Psoas muscle (tissue), 8 donors: ENCODE data around the gene VPS37C. TPM values are rescaled to one million over a fixed set of nuclear protein-coding genes. Genes with fewer than 3 reads are reported as not detected.

ENCODE experiments used
- ATAC-seq, 4 donors: fragments of 200-7000 bp; cut with Tn5 transposase; one replicate each; pipeline ENCODE4 v1.9.1; 2020; ENCODE audit warnings: moderate library complexity in 3 of 4, mild to moderate bottlenecking in 2 of 4
- DNase-seq, 2 donors: peaks; one replicate each; pipeline ENCODE4 v3.0.0-alpha.2; 2020
- H3K27ac ChIP-seq: fragments of 200-600 bp; one replicate; pipeline ENCODE4 v1.8.0; 2022
- H3K27me3 ChIP-seq, 3 donors: fragments of 200-600 bp in 1 of 3; one replicate each; pipeline versions ENCODE4 v1.6.1 to v1.8.0; 2013 to 2022; ENCODE audit warnings: low read length in 2 of 3, mild to moderate bottlenecking in 2 of 3, moderate library complexity in 1 of 3; ENCODE audit not compliant: insufficient read depth in 3 of 3
- H3K36me3 ChIP-seq, 2 donors: fragments of 200-600 bp in 1 of 2; one replicate each; pipeline versions ENCODE4 v1.6.1 to v1.8.0; 2013 to 2022; ENCODE audit warnings: low read depth in 1 of 2, mild to moderate bottlenecking in 1 of 2, moderate library complexity in 1 of 2; ENCODE audit not compliant: insufficient read depth in 1 of 2
- H3K4me1 ChIP-seq: fragments of 200-600 bp; one replicate; pipeline ENCODE4 v1.8.0; 2022
- H3K4me3 ChIP-seq: fragments of 200-600 bp; one replicate; pipeline ENCODE4 v1.8.0; 2022; ENCODE audit warnings: mild to moderate bottlenecking
- H3K9me3 ChIP-seq: fragments of 200-600 bp; one replicate; pipeline ENCODE4 v1.8.0; 2022
- CTCF ChIP-seq: fragments of 200-600 bp; IDR thresholded peaks from one replicate; pipeline ENCODE4 v1.8.0; 2022; ENCODE audit warnings: antibody characterized with exemption
- WGBS, 3 donors: extraction: QIAGEN DNeasy Blood & Tissue Kit; methylation state at CpG; one replicate each; pipeline versions ENCODE4 v1.1.6 to v1.1.7; 2013; 5-methylcytosine and 5-hydroxymethylcytosine counted together
- intact Hi-C, 2 donors: fragments of 100-400 bp; cut with DNase I; formaldehyde crosslinking; loops; one replicate each; pipeline versions ENCODE4 v1.11.0 to v1.14.2; 2022
- polyA plus RNA-seq, 3 donors: library from polyadenylated mRNA; stranded (reverse); fragments of 200-250 nt; gene quantifications; one replicate each; pipeline ENCODE4 v1.2.3, GENCODE V29; 2013
- total RNA-seq, 4 donors: library from RNA; stranded (reverse); fragmentation: NEBNext Ultra II Directional in 2 of 4; extraction: Animal tissue kit (Norgen Biotek cat#: 25700) in 2 of 4; gene quantifications; one replicate each; pipeline versions ENCODE4 v1.2.1 to v1.2.4, GENCODE V29; 2021 to 2023
- donor health status: healthy with polysubstance abuse.
- donor health status: DM: no; HTN: no; CAD: no; lungs with moderate emphysema.
- donor health status: Bipolar disorder and iron deficiency.
- donor health status: healthy.
- donor health status: DM: yes; HTN: yes; CAD: no.
- donor health status: DM: no; HTN: no; CAD: no.
- donor health status: DM: no; HTN: no; CAD: no.
- donor health status: DM: yes; HTN: yes; CAD: no.

VPS37C gene
- total and polyA plus RNA-seq, 7 donors: 16.9 to 39.8 (median 25.6) TPM

- Histone ChIP-seq H3K36me3 (no peaks in the 10 kb centered on the region), H3K4me1 (no peaks in the 10 kb centered on the region), H3K27ac (no peak overlapping the region), H3K27me3 (no peaks in the 10 kb centered on the region), H3K4me3 (no peak overlapping the region), H3K9me3 (no peaks in the 10 kb centered on the region)
- intact Hi-C loops: no loop called here
- ATAC-seq (no peak), DNase-seq (no peak)
- TF ChIP-seq CTCF: no peak
- 70 to 77% (median 75%) methylated on average over 15 of the region's 15 CpGs for WGBS, 3 donors
Measured at GRCh38 chr11:61121192-61121831, 39.9 kb downstream of the VPS37C start.

- H3K36me3 ChIP-seq: no peaks in the 10 kb centered on the region
- DNase-seq (no peak), ATAC-seq (no peak)
- WGBS, 3 donors: 59 to 71% (median 64%) methylated on average over 5 of the region's 5 CpGs
- no peaks in the 10 kb centered on the region for H3K9me3 ChIP-seq
- H3K27me3 ChIP-seq: no peaks in the 10 kb centered on the region
- no peak overlapping the region for H3K4me3 ChIP-seq
- no peaks in the 10 kb centered on the region for H3K4me1 ChIP-seq
- H3K27ac ChIP-seq: no peak overlapping the region
- no peak for TF ChIP-seq CTCF
- intact Hi-C loops: no loop called here
Measured at GRCh38 chr11:61120706-61121191, 40.5 kb downstream of the VPS37C start.

DNA sequence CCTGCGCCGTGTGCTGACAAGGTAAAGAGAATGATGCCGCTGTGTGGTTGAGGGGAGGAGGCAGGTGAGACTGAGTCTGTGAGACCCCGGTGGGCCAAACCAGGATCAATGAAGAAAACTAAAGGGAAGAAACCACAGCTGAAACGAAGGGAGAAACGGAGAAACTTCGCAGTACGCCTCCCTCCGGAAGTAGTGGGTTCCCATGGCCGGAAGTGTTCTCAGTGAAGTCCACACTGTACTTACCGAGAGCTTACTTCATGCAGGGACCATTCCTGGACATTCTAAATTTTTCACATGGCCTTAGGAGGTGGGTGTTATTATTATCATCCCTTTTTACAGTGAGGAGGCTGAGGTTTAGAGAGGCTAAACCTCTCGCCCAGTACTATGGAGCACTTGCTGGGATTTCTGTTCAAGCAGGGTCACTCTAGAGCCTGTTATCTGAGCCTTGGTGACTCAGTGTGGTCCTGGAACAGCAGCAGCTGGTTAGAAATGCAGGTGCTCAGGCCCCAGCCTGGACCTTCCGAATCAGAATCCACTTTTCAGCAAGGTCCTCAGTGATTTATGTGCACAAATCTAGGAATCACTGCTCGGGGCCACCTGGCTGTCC is 41.0 kb downstream of the VPS37C start:
- intact Hi-C loops: no loop called here
- Histone ChIP-seq H3K27ac (no peak overlapping the region), H3K27me3 (no peaks in the 10 kb centered on the region), H3K4me3 (no peak overlapping the region), H3K4me1 (no peaks in the 10 kb centered on the region), H3K9me3 (no peaks in the 10 kb centered on the region), H3K36me3 (no peaks in the 10 kb centered on the region)
- TF ChIP-seq CTCF: no peak
- ATAC-seq: peak in 1 of 4 donors; percentile 43
- no peak for DNase-seq
- 81 to 91% (median 87%) methylated on average over 14 of the region's 14 CpGs for WGBS, 3 donors

- H3K36me3 ChIP-seq: no peaks in the 10 kb centered on the region
- no peaks in the 10 kb centered on the region for H3K27me3 ChIP-seq
- H3K4me3 ChIP-seq: no peak overlapping the region
- ATAC-seq (no peak), DNase-seq (no peak)
- intact Hi-C loops: no loop called here
- no peak overlapping the region for H3K27ac ChIP-seq
- WGBS, 3 donors: 74 to 90% (median 76%) methylated on average over 3 of the region's 3 CpGs
- no peak for TF ChIP-seq CTCF
- no peaks in the 10 kb centered on the region for H3K4me1 ChIP-seq
- H3K9me3 ChIP-seq: no peaks in the 10 kb centered on the region
Measured at GRCh38 chr11:61119571-61119970, 41.7 kb downstream of the VPS37C start.
